Hepatic stellate cell (primary cell): ENCODE data around the gene TEX12.
"Not testable (repeated sequence)": the region's sequence is repeated elsewhere in the genome, so short reads cannot be mapped to it uniquely, and the experiment has no call there.

Source experiments
- DNase-seq: peaks from one replicate; pipeline ENCODE4 v3.0.0; 2011; ENCODE audit warnings: low spot score

Gene TEX12, protein sequence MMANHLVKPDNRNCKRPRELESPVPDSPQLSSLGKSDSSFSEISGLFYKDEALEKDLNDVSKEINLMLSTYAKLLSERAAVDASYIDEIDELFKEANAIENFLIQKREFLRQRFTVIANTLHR

DNA sequence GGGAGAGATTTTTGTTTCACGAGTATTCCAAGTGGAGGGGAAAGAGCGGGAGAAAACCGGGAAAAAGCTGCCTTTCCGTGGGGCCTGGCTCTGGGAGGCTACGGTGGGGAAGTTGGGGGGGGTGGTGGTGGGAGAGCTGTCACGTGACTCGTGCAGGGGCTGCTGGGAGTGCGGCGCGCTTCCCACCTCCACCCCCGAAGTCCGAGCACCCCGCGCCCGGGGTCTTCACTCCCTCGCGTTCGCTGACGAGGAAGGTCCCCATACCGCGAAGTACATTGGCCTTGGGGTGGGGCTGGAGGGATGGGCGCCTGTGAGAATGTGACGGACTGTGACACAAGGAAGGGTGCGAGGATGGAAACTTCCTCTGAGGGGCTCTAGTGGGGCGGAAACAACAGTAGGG, at the start of gene TEX12:
Gene TEX12 (plus strand): TSS at position 228 of the 400 bp plus-strand sequence. CDS start 1,897 bp downstream, outside the sequence.
- DNase-seq, result no peak

GRCh38 chr11:112118176-112118575, 49.0 kb upstream of the TEX12 start:
- no peak for DNase-seq

GRCh38 chr11:112121981-112122615, 45.1 kb upstream of the TEX12 start:
- DNase-seq, result no peak

DNA sequence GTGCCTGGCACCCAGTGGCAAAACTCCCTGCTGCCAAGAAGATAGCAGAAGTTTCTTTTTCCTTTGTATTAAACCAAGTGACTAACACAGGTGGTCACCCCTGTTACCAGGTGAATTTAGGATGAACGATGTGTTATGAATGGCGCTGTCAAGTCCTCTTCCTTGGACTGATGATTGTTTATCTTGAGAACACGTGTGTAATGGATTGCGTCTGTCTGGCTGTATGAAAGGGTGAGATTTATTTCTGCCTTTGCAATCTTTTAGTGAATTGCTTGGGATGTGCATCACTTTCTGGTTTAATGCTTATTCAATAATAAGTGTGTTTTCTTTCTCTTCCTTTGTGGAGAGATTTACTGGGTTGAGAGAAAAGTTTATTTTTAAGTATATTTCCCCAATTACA, 44.0 kb upstream of the TEX12 start:
- DNase-seq, result no peak

DNA sequence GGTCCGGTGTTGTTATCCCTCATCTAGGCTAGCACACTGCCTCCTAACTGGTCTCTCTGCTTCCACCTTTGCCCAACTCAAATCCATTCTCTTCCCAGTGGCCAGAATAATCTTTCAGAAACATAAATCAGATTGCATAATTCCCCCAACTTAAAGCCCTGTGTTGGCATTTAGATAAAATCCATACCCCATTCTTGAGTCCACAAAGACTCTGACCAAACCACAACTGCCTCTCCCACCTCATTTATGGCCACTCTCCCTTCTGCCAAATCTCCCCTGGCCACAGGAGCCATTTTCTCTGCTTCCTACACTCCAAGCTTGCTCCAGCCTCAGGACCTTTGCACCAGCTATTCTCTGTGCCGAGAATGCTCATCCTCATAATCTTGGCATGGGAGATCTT, 40.1 kb upstream of the TEX12 start:
- DNase-seq, result no peak

DNA sequence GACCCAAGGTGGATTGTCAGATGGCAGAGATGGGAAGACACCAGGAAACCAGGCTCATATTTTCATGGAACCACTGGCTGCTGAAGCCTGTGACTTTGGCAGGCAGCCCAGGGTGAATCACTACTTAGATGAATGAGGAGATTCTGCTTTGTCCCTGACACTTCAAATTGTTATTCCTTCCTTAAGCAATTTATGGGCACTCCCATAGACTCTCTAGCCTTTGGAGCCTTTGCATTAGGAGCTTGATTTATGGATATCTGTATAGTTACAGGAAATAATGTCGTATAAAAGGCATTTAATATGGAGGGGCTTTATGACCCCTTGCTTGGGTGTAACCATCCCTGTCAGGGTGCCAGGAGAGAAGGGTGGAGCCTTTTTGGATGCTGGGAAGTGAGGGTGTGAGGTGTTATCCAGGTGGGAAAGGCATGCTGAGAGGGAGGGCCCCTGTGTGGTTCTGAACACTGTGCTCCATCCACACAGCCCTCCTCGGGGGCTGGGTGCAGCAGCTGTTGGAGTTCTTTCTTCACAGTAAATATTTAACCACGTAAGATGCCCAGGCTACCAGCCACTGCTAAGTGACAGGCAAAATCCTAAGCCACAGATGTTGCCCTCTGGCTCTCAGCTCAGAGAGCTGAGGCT, 38.6 kb upstream of the TEX12 start:
- DNase-seq, result peak; percentile 73

DNA sequence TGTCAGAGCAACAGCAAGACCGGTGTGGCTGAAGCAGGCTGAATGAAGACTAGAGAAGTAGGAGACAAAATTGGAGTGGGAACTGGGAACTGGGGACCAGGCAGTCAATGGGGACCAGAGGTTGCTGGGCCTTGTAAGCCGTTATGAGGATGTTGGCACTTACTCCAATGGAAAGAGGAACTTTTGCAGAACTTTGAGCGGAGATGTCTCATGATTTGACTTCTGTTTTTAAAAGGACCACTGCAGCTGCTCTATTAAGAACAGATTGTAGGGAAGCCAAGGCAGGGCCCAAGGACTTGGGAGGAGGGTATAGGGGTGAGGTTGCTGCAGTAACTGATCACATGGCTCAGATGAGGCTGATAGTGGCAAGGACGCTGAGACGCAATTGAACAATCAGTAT, 37.5 kb upstream of the TEX12 start:
- DNase-seq, result no peak

GRCh38 chr11:112132737-112133136, 34.4 kb upstream of the TEX12 start:
- no peak for DNase-seq

DNA sequence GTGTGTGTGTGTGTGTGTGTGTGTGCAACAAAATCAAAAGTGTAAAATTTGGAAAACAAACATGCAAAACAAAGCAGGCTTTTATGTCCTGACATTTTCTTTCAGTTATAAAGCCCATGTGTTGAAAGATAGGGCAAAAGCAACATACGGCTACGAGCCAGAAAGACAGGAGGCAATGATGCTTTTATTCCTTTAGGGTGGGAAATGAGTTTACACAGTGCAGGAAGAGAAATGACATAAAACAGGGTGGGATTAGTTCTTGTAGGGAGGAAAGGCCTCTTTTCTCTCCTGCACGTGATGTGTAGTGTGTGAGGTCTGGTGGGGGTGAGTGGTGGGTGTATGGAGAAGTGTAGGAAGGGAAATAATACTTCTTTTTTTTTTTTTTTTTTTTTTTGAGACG, 32.7 kb upstream of the TEX12 start:
- DNase-seq, result no peak

GRCh38 chr11:112143597-112143996, 23.6 kb upstream of the TEX12 start:
- no peak for DNase-seq

GRCh38 chr11:112150517-112150916, 16.7 kb upstream of the TEX12 start:
- DNase-seq, result no peak

- no peak for DNase-seq
These were observed 10.8 kb upstream of the TEX12 start for GRCh38 chr11:112156153-112156955.

GRCh38 chr11:112156956-112157766, 10.0 kb upstream of the TEX12 start:
- peak; percentile 89 for DNase-seq

DNA sequence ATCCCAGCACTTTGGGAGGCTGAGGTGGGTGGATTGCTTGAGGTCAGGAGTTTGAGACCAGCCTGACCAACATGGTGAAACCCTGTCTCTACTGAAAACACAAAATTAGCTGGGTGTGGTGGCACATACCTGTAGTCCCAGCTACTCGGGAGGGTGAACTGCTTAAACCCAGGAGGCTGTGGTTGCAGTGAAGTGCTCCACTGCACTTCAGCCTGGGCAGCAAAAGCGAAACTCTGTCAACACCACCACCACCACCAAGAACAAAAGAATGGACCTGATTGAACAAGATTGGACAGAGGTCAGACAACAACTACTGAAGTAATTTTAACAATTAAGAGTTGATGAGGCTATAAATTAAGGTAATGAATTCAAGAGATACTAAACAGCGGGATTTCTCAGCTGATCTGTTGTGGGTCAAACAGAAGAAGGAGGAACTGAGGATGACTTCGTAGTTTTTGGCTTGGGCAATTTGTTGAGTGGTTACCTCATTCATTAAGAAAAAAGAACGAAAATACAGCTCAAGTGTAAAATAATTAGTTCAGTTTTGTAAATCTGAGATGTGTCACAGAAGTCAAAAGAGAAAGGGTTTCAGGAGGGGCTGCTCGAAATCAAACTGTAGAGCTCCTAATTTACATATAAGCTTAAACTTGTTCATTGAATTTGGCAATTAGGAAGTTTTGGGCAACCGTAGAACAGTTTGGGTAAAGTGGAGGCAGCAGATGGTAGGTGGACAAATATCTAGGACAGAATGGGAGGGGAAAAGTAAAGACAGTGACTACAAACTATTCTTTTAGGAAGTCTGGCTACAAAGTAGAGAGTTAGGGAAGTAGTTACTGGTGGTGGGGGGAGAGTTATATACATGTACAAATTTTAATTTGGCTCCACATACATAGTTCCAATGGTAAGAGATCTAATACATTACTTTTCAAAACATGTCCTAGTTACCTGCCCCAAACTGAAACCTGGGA, 7.8 kb upstream of the TEX12 start:
- no peak for DNase-seq

DNA sequence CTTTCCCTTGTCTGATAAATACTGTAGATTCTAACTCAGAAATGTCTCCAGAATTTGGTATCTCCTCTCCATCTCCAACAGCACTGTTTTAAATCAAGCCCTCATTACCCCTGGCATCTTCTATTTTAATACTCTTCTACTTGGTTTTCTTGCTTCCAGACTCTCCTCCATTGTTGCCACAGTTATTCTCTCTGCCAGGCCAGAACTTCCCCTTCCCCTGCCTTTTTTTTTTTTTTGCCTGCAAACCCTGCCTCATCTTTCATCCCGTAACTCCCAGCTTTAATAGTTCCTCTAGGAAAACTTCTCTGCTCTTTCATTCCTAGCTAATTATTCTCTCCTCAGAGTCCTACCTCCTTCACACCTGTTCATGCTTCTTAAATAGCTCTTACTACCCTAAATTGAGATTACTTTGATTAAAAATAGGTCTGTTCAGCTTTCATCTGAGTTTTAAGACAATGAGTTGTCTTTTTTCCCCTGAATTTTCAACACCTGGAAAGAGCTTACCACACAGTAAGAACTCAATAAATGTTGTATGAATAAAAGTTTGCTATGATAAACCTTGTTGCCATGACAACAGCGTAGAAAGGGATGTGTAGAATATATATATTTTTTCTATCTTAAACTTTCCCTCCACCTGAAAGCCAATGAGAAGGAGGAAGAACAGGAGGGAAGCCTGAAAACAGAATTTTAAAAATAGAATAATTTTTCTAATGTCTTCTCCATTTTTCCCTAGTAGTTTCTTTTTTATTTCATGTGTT, 6.9 kb upstream of the TEX12 start:
- DNase-seq, result no peak

DNA sequence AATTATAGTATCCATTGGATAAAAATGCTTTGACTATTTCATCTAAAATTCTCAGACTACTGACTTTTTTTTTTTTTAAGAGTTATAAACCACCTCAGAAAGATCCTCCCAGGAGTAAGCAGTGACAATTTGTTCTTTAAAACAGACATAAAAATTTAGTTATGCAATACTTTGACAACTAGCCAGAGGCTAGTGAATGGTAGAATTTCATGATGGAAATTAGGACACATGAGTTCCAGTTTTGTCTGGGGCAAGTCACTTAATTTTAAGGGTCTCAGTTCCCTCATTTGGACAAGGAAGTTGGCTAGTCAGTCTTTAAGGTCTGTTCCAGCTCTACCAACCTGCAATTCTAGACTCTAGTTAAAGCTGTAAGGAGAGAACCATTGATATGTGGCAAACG, 6.2 kb upstream of the TEX12 start:
- no peak for DNase-seq

DNA sequence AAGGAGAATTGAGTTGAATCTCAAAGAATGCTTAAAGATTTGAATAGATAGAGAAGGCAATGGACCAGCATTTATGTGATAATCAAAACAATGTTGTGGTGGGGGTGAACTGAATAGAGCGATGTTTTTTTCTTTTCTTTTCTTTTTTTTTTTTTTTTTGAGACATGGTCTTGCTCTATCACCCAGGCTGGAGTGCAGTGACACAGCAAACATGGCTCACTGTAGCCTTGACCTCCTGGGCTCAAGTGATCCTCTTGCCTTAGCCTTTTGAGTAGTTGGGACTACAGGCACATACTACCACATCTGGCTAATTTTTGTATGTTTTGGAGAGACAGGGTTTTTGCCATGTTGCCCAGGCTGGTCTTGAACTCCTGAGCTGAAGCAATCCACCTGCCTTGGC, 5.0 kb upstream of the TEX12 start:
- DNase-seq, result not testable (repeated sequence)

DNA sequence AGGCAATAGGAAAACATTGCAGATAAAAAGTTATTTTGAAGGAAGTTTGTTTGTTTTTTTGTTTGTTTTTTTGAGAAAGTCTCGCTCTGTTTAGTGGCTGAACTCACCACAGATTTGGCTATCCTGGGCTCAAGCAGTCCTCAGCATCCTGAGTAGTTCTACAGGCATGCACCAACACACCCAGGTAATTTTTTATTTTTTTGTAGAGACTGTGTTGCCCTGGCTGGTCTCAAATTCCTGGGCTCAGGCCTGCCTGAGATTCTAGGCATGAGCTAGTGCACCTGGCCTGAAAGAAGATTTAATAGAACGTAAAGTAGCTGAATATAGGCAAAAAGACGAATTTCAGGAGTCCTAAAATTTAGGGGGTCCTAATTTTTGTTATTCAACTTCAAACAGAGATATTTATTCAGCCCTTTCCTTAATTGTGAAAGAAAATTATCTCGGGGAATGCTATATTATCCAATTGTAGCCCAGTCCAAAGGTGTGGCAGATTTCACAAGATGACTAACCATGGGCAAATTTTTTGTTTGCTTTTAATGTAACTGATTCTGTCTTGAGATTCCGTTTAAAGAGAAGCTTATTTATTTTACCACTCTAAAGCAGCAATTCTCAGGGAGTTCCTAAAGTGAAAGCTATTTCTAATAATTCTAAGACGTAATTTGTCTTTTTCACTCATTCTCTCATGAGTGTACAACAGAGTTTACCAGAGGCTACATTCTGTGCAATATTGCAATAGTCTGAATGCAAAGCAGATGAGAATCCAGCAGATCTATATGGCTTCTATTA, 4.2 kb upstream of the TEX12 start:
- DNase-seq, result peak; percentile 16
